ENCODE results near the gene RAD23A. TPM values are rescaled to one million over a fixed set of nuclear protein-coding genes. Genes with fewer than 3 reads are reported as not detected.
A peak's percentile ranks its signal among the peaks of the same experiment; 100 is the strongest.

Gene RAD23A
- total RNA-seq, 4 donors from 2014 or later: 138 to 218 (median 181) TPM

DNA sequence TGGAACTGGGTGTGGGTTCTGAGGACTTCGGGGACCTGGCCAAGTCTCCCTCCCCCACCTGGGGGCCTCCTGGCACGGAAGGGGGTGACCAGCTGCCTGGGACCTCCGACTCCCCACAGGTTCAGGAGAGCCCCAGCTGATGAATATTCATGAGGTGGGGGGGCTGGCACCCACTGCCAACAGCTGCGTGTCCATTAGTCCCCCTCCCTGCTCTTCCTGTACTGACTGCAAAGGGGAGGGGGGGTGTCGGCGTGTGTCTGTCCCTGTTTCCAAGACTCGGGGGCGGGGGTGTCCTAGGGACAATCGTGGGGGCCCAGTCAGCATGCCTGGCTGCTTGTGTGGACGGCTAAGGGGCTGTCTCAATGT, 39.0 kb downstream of the RAD23A start:
- DNase-seq (ENCODE audit: extremely low spot score): no peak
- Histone ChIP-seq H3K27ac (replicated peaks in 1 of 4) (no peak overlapping the region), H3K4me3 (no peak overlapping the region), H3K36me3 (no peaks in the 10 kb centered on the region), H3K9me3 (no peaks in the 10 kb centered on the region), H3K27me3 (no peaks in the 10 kb centered on the region), H3K4me1 (peaks cover 12 to 30% (median 27%) of the 10 kb centered on the region in 4 donors)
- TF ChIP-seq EP300 (IDR thresholded peaks at IDR 0.05) (no peak), POLR2A (IDR thresholded peaks at IDR 0.05; ENCODE audit: low read depth) (no peak), POLR2AphosphoS5 (IDR thresholded peaks at IDR 0.05) (no peak)
- TF ChIP-seq, protein P1, sequence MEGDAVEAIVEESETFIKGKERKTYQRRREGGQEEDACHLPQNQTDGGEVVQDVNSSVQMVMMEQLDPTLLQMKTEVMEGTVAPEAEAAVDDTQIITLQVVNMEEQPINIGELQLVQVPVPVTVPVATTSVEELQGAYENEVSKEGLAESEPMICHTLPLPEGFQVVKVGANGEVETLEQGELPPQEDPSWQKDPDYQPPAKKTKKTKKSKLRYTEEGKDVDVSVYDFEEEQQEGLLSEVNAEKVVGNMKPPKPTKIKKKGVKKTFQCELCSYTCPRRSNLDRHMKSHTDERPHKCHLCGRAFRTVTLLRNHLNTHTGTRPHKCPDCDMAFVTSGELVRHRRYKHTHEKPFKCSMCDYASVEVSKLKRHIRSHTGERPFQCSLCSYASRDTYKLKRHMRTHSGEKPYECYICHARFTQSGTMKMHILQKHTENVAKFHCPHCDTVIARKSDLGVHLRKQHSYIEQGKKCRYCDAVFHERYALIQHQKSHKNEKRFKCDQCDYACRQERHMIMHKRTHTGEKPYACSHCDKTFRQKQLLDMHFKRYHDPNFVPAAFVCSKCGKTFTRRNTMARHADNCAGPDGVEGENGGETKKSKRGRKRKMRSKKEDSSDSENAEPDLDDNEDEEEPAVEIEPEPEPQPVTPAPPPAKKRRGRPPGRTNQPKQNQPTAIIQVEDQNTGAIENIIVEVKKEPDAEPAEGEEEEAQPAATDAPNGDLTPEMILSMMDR (IDR thresholded peaks at IDR 0.05): no peak
- intact Hi-C loops (cut with DNase I): loop anchor here (5.0 kb wide), 1 partner anchor 48 kb away; no protein-coding TSS in a partner anchor
- WGBS: 53% methylated on average over 6 of the region's 10 CpGs

DNA sequence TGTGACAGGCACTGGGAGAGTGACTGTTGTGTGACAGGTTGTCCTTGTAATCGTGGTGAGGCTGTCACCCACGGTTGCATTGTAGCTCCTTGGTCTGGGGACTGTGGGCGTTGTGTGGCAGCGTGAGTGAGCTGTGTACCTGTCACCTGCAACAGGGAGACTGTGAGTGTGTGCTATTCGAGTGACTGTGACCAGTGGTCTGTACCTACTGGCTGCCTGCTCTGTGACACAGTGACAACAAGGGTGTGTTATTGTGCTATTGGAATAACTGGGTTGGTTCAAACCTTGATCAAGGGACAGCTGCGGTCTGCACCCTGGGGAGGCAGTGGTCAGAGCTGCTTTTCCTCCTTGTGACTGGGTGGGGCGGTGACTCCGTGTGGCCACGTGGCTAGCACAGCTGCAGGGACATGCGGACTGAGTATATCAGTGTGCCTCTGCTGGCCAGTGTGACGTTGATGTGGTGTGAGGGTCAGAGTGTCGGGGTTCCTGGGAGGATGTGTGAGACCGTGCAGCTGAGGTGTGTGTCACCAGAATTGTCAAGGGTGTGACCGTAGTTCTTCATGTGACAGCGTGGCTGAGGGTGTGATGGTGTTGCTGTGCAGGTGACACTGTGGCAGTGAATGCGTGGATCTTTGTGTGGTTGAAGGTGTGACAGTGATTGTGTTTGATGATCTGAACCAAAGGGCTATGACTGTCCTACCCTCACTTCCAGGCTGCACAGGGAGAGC, 39.6 kb downstream of the RAD23A start:
- Histone ChIP-seq H3K4me3 (no peak overlapping the region), H3K9me3 (no peaks in the 10 kb centered on the region), H3K4me1 (peaks cover 12 to 30% (median 27%) of the 10 kb centered on the region in 4 donors), H3K36me3 (no peaks in the 10 kb centered on the region), H3K27ac (replicated peaks in 1 of 4) (no peak overlapping the region), H3K27me3 (no peaks in the 10 kb centered on the region)
- TF ChIP-seq EP300 (IDR thresholded peaks at IDR 0.05): no peak
- TF ChIP-seq, protein P1 (IDR thresholded peaks at IDR 0.05): no peak
- peak in 1 of 2 donors; percentile 17 for TF ChIP-seq POLR2AphosphoS5 (IDR thresholded peaks at IDR 0.05)
- DNase-seq (ENCODE audit: extremely low spot score): peak; percentile 92
- intact Hi-C loops (cut with DNase I): no loop called here
- WGBS: 64% methylated on average over 15 of the region's 16 CpGs

DNA sequence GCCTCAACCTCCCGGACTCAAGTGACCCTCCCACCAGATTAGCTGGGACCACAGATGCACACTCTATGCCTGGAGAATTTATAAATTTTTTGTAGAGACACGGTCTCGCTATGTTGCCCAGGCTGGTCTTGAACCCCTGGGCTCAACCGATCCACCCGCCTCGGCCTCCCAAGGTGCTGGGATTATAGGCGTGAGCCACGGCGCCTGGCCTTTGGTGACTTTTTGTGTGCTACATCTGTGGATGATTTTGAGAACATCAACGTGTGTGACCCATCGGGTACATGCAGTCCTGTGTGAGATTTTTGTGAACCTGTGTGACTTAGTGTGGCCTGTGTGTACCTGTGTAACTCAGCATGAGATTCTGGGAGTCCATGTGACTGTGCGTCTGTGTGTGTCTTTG, 41.1 kb downstream of the RAD23A start:
- Histone ChIP-seq H3K4me1 (peaks cover 12 to 30% (median 27%) of the 10 kb centered on the region in 4 donors), H3K36me3 (no peaks in the 10 kb centered on the region), H3K27me3 (no peaks in the 10 kb centered on the region), H3K4me3 (no peak overlapping the region), H3K27ac (replicated peaks in 1 of 4) (no peak overlapping the region), H3K9me3 (no peaks in the 10 kb centered on the region)
- intact Hi-C loops (cut with DNase I): no loop called here
- TF ChIP-seq EP300 (IDR thresholded peaks at IDR 0.05) (no peak), POLR2AphosphoS5 (IDR thresholded peaks at IDR 0.05) (no peak), POLR2A (IDR thresholded peaks at IDR 0.05; ENCODE audit: low read depth) (no peak)
- TF ChIP-seq, protein P1 (IDR thresholded peaks at IDR 0.05): no peak
- DNase-seq (ENCODE audit: extremely low spot score): no peak
- WGBS: 91% methylated on average over 12 of the region's 12 CpGs

DNA sequence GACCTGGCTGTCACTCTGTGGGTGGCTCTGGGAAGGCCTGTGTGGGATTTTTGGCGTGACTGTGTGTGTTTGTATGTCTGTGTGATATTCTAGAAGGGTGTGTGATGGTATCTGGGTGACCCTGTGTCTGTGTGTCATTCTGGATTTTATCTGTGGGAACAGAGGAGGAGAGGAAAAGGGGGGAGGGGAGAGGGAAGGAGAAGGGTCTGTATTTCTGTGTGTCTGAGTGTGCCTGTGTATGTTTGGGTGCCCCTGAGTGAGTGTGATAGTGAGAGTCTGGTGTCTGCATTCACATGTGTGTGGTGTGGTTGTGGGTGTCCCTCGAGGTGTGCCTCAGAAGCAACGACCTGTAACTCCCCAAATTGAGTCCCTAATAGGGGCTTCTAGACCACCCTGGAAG, 41.5 kb downstream of the RAD23A start:
- Histone ChIP-seq H3K36me3 (no peaks in the 10 kb centered on the region), H3K27me3 (no peaks in the 10 kb centered on the region), H3K4me1 (peaks cover 12 to 30% (median 27%) of the 10 kb centered on the region in 4 donors), H3K4me3 (no peak overlapping the region), H3K9me3 (no peaks in the 10 kb centered on the region), H3K27ac (replicated peaks in 1 of 4) (no peak overlapping the region)
- TF ChIP-seq EP300 (IDR thresholded peaks at IDR 0.05): no peak
- TF ChIP-seq POLR2A (IDR thresholded peaks at IDR 0.05; ENCODE audit: low read depth): no peak
- TF ChIP-seq, protein P1 (IDR thresholded peaks at IDR 0.05): no peak
- no peak for TF ChIP-seq POLR2AphosphoS5 (IDR thresholded peaks at IDR 0.05)
- 72% methylated on average over 3 of the region's 3 CpGs for WGBS
- DNase-seq (ENCODE audit: extremely low spot score): no peak
- intact Hi-C loops (cut with DNase I): no loop called here

Measured in esophagus muscularis mucosa (tissue), 4 donors.